H1 (cell line): ENCODE measurements around the gene NMD3. TPM values are rescaled to one million over a fixed set of nuclear protein-coding genes. Genes with fewer than 3 reads are reported as not detected.
A peak's percentile ranks its signal among the peaks of the same experiment; 100 is the strongest.

Experiments
- CTCF ChIA-PET: fragments of 300-600 bp; sonication (Branson Sonifier 250); formaldehyde crosslinking; loops from one replicate; lab custom pipeline; 2021; ENCODE audit not compliant: partially characterized antibody; lab: Charles Lee
- POLR2A ChIA-PET: fragments of 300-600 bp; sonication (Branson Sonifier 250); formaldehyde crosslinking; loops from one replicate; lab custom pipeline; 2021; ENCODE audit warnings: inconsistent platforms; ENCODE audit not compliant: partially characterized antibody; lab: Charles Lee
- DNase-seq, 2 experiments: peaks; one replicate each; pipeline versions ENCODE4 v3.0.0 to v3.0.0-alpha.2; 2010 to 2022; ENCODE audit warnings: low spot score in 2 of 2, low read depth in 1 of 2, mixed read lengths in 1 of 2
- FAIRE-seq: peaks from 2 replicates; lab custom pipeline; 2011; peaks lifted over from hg19 to GRCh38; lab: Jason Lieb, UNC
- H2AFZ ChIP-seq: 2 replicates; pipeline ENCODE4 v1.8.1; 2012; ENCODE audit warnings: low read length, inconsistent platforms
- H2AK5ac ChIP-seq: 2 replicates; pipeline ENCODE4 v1.6.1; 2013; ENCODE audit warnings: low read depth, low read length
- H2BK120ac ChIP-seq: replicated peaks from 2 replicates; pipeline ENCODE3; 2013; ENCODE audit warnings: low read depth, low read length, inconsistent platforms
- H2BK12ac ChIP-seq: 2 replicates; pipeline ENCODE4 v1.6.1; 2013; ENCODE audit warnings: low read depth, low read length
- H2BK15ac ChIP-seq: 2 replicates; pipeline ENCODE4 v1.6.1; 2013; ENCODE audit warnings: low read length
- H2BK20ac ChIP-seq: 2 replicates; pipeline ENCODE4 v1.6.1; 2013; ENCODE audit warnings: low read length
- H2BK5ac ChIP-seq: 2 replicates; pipeline ENCODE4 v1.6.1; 2013; ENCODE audit warnings: low read depth, low read length
- H3K14ac ChIP-seq: 2 replicates; pipeline ENCODE4 v1.6.1; 2013; ENCODE audit warnings: inconsistent platforms; ENCODE audit not compliant: insufficient read length
- H3K18ac ChIP-seq: 2 replicates; pipeline ENCODE4 v1.6.1; 2013; ENCODE audit warnings: low read length; ENCODE audit errors: extremely low read depth
- H3K23ac ChIP-seq: 2 replicates; pipeline ENCODE4 v1.6.1; 2013; ENCODE audit warnings: inconsistent platforms; ENCODE audit not compliant: insufficient read length
- H3K23me2 ChIP-seq: 2 replicates; pipeline ENCODE4 v1.6.1; 2013; ENCODE audit warnings: low read depth, low read length
- H3K27ac ChIP-seq: 2 replicates; pipeline ENCODE4 v1.6.1; 2011; ENCODE audit warnings: low read depth, low read length, inconsistent platforms
- H3K27me3 ChIP-seq, 4 experiments: replicated peaks in 1 of 4; 1 replicate in 1 of 4; 2 replicates in 3 of 4; pipeline versions ENCODE4 v1.6.1 to v1.8.1; 2011 to 2013; ENCODE audit warnings: low read length in 3 of 4, mild to moderate bottlenecking in 3 of 4, inconsistent platforms in 2 of 4, mixed read lengths in 2 of 4, moderate library complexity in 1 of 4; ENCODE audit not compliant: control insufficient read depth in 3 of 4, insufficient read depth in 3 of 4; ENCODE audit errors: extremely low read depth in 1 of 4
- H3K36me3 ChIP-seq, 4 experiments: 2 replicates each; pipeline versions ENCODE4 v1.6.1 to v1.8.1; 2011 to 2013; ENCODE audit warnings: mild to moderate bottlenecking in 4 of 4, low read length in 3 of 4, moderate library complexity in 2 of 4, control low read depth in 1 of 4, inconsistent platforms in 1 of 4; ENCODE audit not compliant: insufficient read depth in 4 of 4, control insufficient read depth in 2 of 4
- H3K4ac ChIP-seq: replicated peaks from 2 replicates; pipeline ENCODE3; 2013; ENCODE audit warnings: low read length, low read depth, mixed read lengths, inconsistent platforms; ENCODE audit not compliant: insufficient read length
- H3K4me1 ChIP-seq, 4 experiments: replicated peaks in 1 of 4; 1 replicate in 1 of 4; 2 replicates in 3 of 4; pipeline versions ENCODE4 v1.6.1 to v1.8.1; 2011 to 2013; ENCODE audit warnings: low read length in 3 of 4, inconsistent platforms in 2 of 4, mixed read lengths in 1 of 4; ENCODE audit not compliant: insufficient read depth in 4 of 4, control insufficient read depth in 3 of 4
- H3K4me2 ChIP-seq, 2 experiments: 2 replicates each; pipeline versions ENCODE4 v1.6.1 to v1.8.1; 2011 to 2013; ENCODE audit warnings: low read depth in 2 of 2, low read length in 2 of 2, control low read depth in 1 of 2, inconsistent platforms in 1 of 2, mild to moderate bottlenecking in 1 of 2; ENCODE audit not compliant: insufficient read depth in 1 of 2
- H3K4me3 ChIP-seq, 4 experiments: fragments of 200-600, 300-600 bp in 1 of 4; sonication (generic), shearing (Covaris generic), sonication (Bioruptor Twin) in 1 of 4; 2 replicates each; pipeline versions ENCODE4 v1.5.1 to v1.8.1; 2011 to 2016; ENCODE audit warnings: low read length in 4 of 4, low read depth in 3 of 4, control low read depth in 2 of 4, inconsistent platforms in 2 of 4, mild to moderate bottlenecking in 2 of 4, mixed read lengths in 1 of 4, moderate library complexity in 1 of 4; ENCODE audit not compliant: insufficient read depth in 2 of 4; ENCODE audit errors: extremely low read depth in 1 of 4
- H3K56ac ChIP-seq: replicated peaks from 2 replicates; pipeline ENCODE3; 2013; ENCODE audit warnings: low read depth, mild to moderate bottlenecking, mixed read lengths, low read length, inconsistent platforms; ENCODE audit not compliant: insufficient read length
- H3K79me1 ChIP-seq: 2 replicates; pipeline ENCODE4 v1.6.1; 2013; ENCODE audit warnings: low read depth, low read length, control low read depth
- H3K79me2 ChIP-seq, 2 experiments: 2 replicates each; pipeline versions ENCODE4 v1.6.1 to v1.8.1; 2012 to 2013; ENCODE audit warnings: low read length in 2 of 2, mild to moderate bottlenecking in 2 of 2, inconsistent platforms in 1 of 2; ENCODE audit not compliant: insufficient read depth in 2 of 2, control insufficient read depth in 1 of 2
- H3K9ac ChIP-seq, 4 experiments: replicated peaks in 1 of 4; 1 replicate in 1 of 4; 2 replicates in 3 of 4; pipeline versions ENCODE4 v1.6.1 to v1.8.1; 2011 to 2013; ENCODE audit warnings: low read depth in 3 of 4, low read length in 3 of 4, control low read depth in 2 of 4, mild to moderate bottlenecking in 2 of 4, moderate library complexity in 2 of 4, inconsistent platforms in 1 of 4; ENCODE audit errors: extremely low read depth in 1 of 4
- H3K9me3 ChIP-seq, 2 experiments: 2 replicates each; pipeline versions ENCODE4 v1.6.1 to v1.8.1; 2012 to 2013; ENCODE audit warnings: mild to moderate bottlenecking in 2 of 2, moderate library complexity in 2 of 2, control low read depth in 1 of 2, inconsistent platforms in 1 of 2, low read depth in 1 of 2, low read length in 1 of 2, mixed read lengths in 1 of 2; ENCODE audit not compliant: insufficient read depth in 2 of 2
- H4K20me1 ChIP-seq, 2 experiments: replicated peaks in 1 of 2; 2 replicates each; pipeline versions ENCODE3 to v1.8.1; 2011 to 2013; ENCODE audit warnings: inconsistent platforms in 2 of 2, low read length in 2 of 2, mild to moderate bottlenecking in 1 of 2; ENCODE audit not compliant: insufficient read depth in 2 of 2, control insufficient read depth in 1 of 2
- H4K5ac ChIP-seq: 2 replicates; pipeline ENCODE4 v1.6.1; 2013; ENCODE audit warnings: low read length, low read depth, mixed read lengths, inconsistent platforms; ENCODE audit not compliant: insufficient read length
- H4K8ac ChIP-seq: 2 replicates; pipeline ENCODE4 v1.8.0; 2013; ENCODE audit warnings: mild to moderate bottlenecking, moderate library complexity, low read length, inconsistent platforms; ENCODE audit not compliant: insufficient read depth; ENCODE audit errors: extremely low read depth
- H4K91ac ChIP-seq: replicated peaks from 2 replicates; pipeline ENCODE3; 2013; ENCODE audit warnings: low read length, mixed read lengths, inconsistent platforms; ENCODE audit not compliant: insufficient read length
- KDM4A ChIP-seq: IDR thresholded peaks from one replicate; pipeline ENCODE4 v1.7.1; 2012; ENCODE audit warnings: low read depth, mild to moderate bottlenecking, moderate library complexity, low read length, inconsistent platforms; ENCODE audit not compliant: severe bottlenecking
- WGBS, 2 experiments: shearing (Covaris generic) in 1 of 2; methylation state at CpG; one replicate each; pipeline versions ENCODE4 v1.1.6 to v1.1.7; 2013 to 2015; ENCODE audit warnings: low lambda C conversion rate in 2 of 2, mixed read lengths in 2 of 2, inconsistent platforms in 1 of 2, low coverage in 1 of 2, missing lambda C conversion rate in 1 of 2; ENCODE audit not compliant: insufficient replicate concordance in 2 of 2, insufficient coverage in 1 of 2, insufficient read length in 1 of 2; ENCODE audit errors: extremely low coverage in 1 of 2, missing lambda C conversion rate in 1 of 2; 5-methylcytosine and 5-hydroxymethylcytosine counted together
- polyA plus RNA-seq, 7 experiments: library from polyadenylated mRNA; depleted of rRNA in 3 of 7; stranded (reverse) in 5 of 7; unstranded in 2 of 7; fragments of >200 nt in 5 of 7; fragments of 200-250 nt in 2 of 7; gene quantifications; 1 replicate in 5 of 7; 2 replicates in 1 of 7; 4 replicates in 1 of 7; pipeline versions ENCODE4 v1.2.1 to v1.2.3, GENCODE V29; 2011 to 2013; ENCODE audit warnings: missing spikeins in 2 of 7, mixed read lengths in 2 of 7
- total RNA-seq: library from RNA; stranded (reverse); fragmentation: NEBNext Ultra II Directional; extraction: Animal tissue kit (Norgen Biotek cat#: 25700); gene quantifications from 2 replicates; pipeline ENCODE4 v1.2.1, GENCODE V29; 2021

The NMD3 gene
- total and polyA plus RNA-seq, 2 of the 8 experiments (the other 6 are each of a cell fraction or from before 2014, with no cell fraction given), result 12.1 to 64.2 TPM

DNA sequence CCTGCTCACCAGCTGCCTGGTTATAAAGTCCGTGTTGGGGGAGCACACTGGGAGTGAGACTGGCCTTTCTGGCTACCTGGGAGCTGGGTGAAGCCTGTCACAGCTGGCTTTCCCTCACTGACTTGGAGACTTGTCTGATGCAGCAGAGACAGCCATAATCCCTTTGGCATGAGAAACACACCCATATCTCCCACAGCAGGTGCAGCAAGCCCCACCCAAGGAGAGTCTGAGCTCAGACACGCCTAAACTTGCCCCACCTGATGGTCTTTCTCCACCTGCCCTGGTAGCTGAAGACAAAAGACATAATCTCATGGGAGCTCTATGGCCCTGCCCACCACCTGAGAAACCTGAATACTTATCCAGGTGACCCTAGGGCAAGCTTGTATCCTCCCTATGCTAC, 54.8 kb downstream of the NMD3 start:
- H4K91ac ChIP-seq, result no peak overlapping the region
- H3K4me1 ChIP-seq, result no peaks in the 10 kb centered on the region; a peak in 1 of 7 replicates
- H3K23me2 ChIP-seq, result no peaks in the 10 kb centered on the region
- H4K8ac ChIP-seq, result no peak overlapping the region
- H2BK20ac ChIP-seq, result no peak overlapping the region
- no peak overlapping the region for H2BK120ac ChIP-seq
- peak overlapping the region; percentile 26; the same call in 1 of the 2 replicates for H2BK5ac ChIP-seq
- DNase-seq, result no peak
- no peak overlapping the region for H2AK5ac ChIP-seq
- no peak overlapping the region for H3K4me2 ChIP-seq
- H2BK12ac ChIP-seq, result no peak overlapping the region
- no peak overlapping the region for H3K9ac ChIP-seq
- no peak overlapping the region for H3K14ac ChIP-seq
- peaks cover 7 to 11% of the 10 kb centered on the region in 2 experiments for H3K9me3 ChIP-seq
- no peak overlapping the region for H3K56ac ChIP-seq
- H3K79me1 ChIP-seq, result no peaks in the 10 kb centered on the region
- H4K20me1 ChIP-seq, result no peaks in the 10 kb centered on the region
- WGBS, 2 experiments, result 86% methylated on average over 2 of the region's 2 CpGs; no CpG with 5 or more reads in 1 of the 2 experiments
- H2BK15ac ChIP-seq, result no peak overlapping the region
- no peak overlapping the region for H3K18ac ChIP-seq
- H3K23ac ChIP-seq, result no peak overlapping the region
- no peak overlapping the region for H3K4ac ChIP-seq
- POLR2A ChIA-PET, result interaction anchor here (0.6 kb wide), 1 partner anchor 833 kb away, joined by 4 read pairs; no protein-coding TSS in a partner anchor
- no peak for FAIRE-seq
- CTCF ChIA-PET, result interaction anchor here (0.6 to 5.0 kb wide), 31 partner anchors 9 to 320 kb away, joined by 3 to 61 read pairs (median 6); no protein-coding TSS in a partner anchor
- H3K79me2 ChIP-seq, result no peaks in the 10 kb centered on the region
- no peak overlapping the region for H2AFZ ChIP-seq
- H4K5ac ChIP-seq, result no peak overlapping the region
- peaks cover 0 to 13% (median 0%) of the 10 kb centered on the region in 4 experiments; a peak in 2 of 8 replicates for H3K36me3 ChIP-seq
- H3K4me3 ChIP-seq, result no peak overlapping the region
- no peaks in the 10 kb centered on the region for H3K27me3 ChIP-seq
- no peak overlapping the region for H3K27ac ChIP-seq
- no peak for TF ChIP-seq KDM4A
